K562 (cell line): ENCODE results near the gene MAGI2. TPM values are rescaled to one million over a fixed set of nuclear protein-coding genes. Genes with fewer than 3 reads are reported as not detected.
"Not testable (repeated sequence)": the region's sequence is repeated elsewhere in the genome, so short reads cannot be mapped to it uniquely, and the experiment has no call there.

Experiments
- ATAC-seq: fragments of 200-7000 bp; cut with Tn5 transposase; 3 replicates; pipeline ENCODE4 v1.9.1; 2020; ENCODE audit warnings: moderate library complexity
- BruUV-seq: library from RNA; stranded (reverse); fragments of 400-500 nt; replicated peaks from 2 replicates; lab custom pipeline; 2021; lab: Mats Ljungman, UMichigan
- CTCF ChIA-PET: fragments of 300-600 bp; formaldehyde crosslinking; extraction: SDS; loops from one replicate; lab custom pipeline; 2021; ENCODE audit warnings: low intra/inter-chr PET ratio; lab: Yijun Ruan, JAX
- POLR2A ChIA-PET: fragments of 300-600, 350-650 bp; sonication (Branson Sonifier 250); formaldehyde crosslinking; extraction: SDS; loops from one replicate; lab custom pipeline; 2021; ENCODE audit warnings: antibody characterized with exemption, inconsistent platforms; lab: Yijun Ruan, JAX
- DNase-seq, 4 experiments: peaks; one replicate each; pipeline versions ENCODE4 v3.0.0 to v3.0.0-alpha.2; 2011 to 2018; ENCODE audit warnings: low spot score in 3 of 4, mixed read lengths in 3 of 4; ENCODE audit errors: extremely low read depth in 1 of 4
- FAIRE-seq: peaks from 2 replicates; lab custom pipeline; 2011; peaks lifted over from hg19 to GRCh38; lab: Jason Lieb, UNC
- H2AFZ ChIP-seq: 2 replicates; pipeline ENCODE4 v1.6.0; 2011; ENCODE audit warnings: low read depth, low read length, control low read depth, inconsistent platforms
- H3K27ac ChIP-seq: fragments of 200-600 bp; 3 replicates; pipeline ENCODE4 v1.8.0; 2011; ENCODE audit warnings: low read depth, mild to moderate bottlenecking, control low read depth, inconsistent platforms, low read length, moderate library complexity, mixed read lengths; ENCODE audit errors: extremely low read depth
- H3K27me3 ChIP-seq, 2 experiments: fragments of 300-600 bp in 1 of 2; 2 replicates in 1 of 2; 3 replicates in 1 of 2; pipeline versions ENCODE4 v1.6.0 to v1.8.0; 2011; ENCODE audit warnings: inconsistent platforms in 2 of 2, low read length in 2 of 2, mild to moderate bottlenecking in 1 of 2, mixed read lengths in 1 of 2, moderate library complexity in 1 of 2; ENCODE audit not compliant: control insufficient read depth in 2 of 2, insufficient read depth in 2 of 2
- H3K36me3 ChIP-seq: fragments of 300-600 bp; 3 replicates; pipeline ENCODE4 v1.8.0; 2011; ENCODE audit warnings: mild to moderate bottlenecking, low read length, inconsistent platforms; ENCODE audit not compliant: control insufficient read depth, insufficient read depth
- H3K4me1 ChIP-seq, 2 experiments: fragments of 200-600 bp in 1 of 2; replicated peaks in 1 of 2; 2 replicates in 1 of 2; 3 replicates in 1 of 2; pipeline versions ENCODE4 v1.5.1 to v1.8.0; 2011; ENCODE audit warnings: inconsistent platforms in 2 of 2, low read length in 2 of 2, mild to moderate bottlenecking in 1 of 2, mixed read lengths in 1 of 2, moderate library complexity in 1 of 2; ENCODE audit not compliant: control insufficient read depth in 2 of 2, insufficient read depth in 2 of 2
- H3K4me2 ChIP-seq: 2 replicates; pipeline ENCODE4 v1.6.1; 2011; ENCODE audit warnings: low read length, control low read depth, inconsistent platforms, mixed read lengths; ENCODE audit not compliant: insufficient read depth
- H3K4me3 ChIP-seq: fragments of 200-600 bp; sonication (generic), shearing (Covaris generic); 2 replicates; pipeline ENCODE4 v1.5.1; 2016; ENCODE audit warnings: control low read depth, inconsistent platforms
- H3K79me2 ChIP-seq: fragments of 200-600 bp; 3 replicates; pipeline ENCODE4 v1.8.0; 2011; ENCODE audit warnings: low read length, inconsistent platforms; ENCODE audit not compliant: control insufficient read depth, insufficient read depth
- H3K9ac ChIP-seq, 2 experiments: 2 replicates each; pipeline versions ENCODE4 v1.6.0 to v1.6.1; 2011; ENCODE audit warnings: low read depth in 2 of 2, low read length in 2 of 2, control low read depth in 1 of 2, inconsistent platforms in 1 of 2, mild to moderate bottlenecking in 1 of 2, mixed read lengths in 1 of 2; ENCODE audit not compliant: insufficient read depth in 1 of 2
- H3K9me1 ChIP-seq: one replicate; pipeline ENCODE4 v1.6.0; 2011; ENCODE audit warnings: inconsistent platforms, mild to moderate bottlenecking, low read length, moderate library complexity; ENCODE audit not compliant: control insufficient read depth, insufficient read depth
- H3K9me3 ChIP-seq: replicated peaks from 2 replicates; pipeline ENCODE4 v1.5.1; 2011; ENCODE audit warnings: low read depth, low read length, inconsistent platforms; ENCODE audit not compliant: control insufficient read depth, insufficient read depth
- H4K20me1 ChIP-seq: replicated peaks from 2 replicates; pipeline ENCODE4 v1.6.1; 2011; ENCODE audit warnings: low read length, inconsistent platforms, mixed read lengths; ENCODE audit not compliant: control insufficient read depth, insufficient read depth
- CBX8 ChIP-seq: fragments of 200-600 bp; sonication (generic); IDR thresholded peaks from 2 replicates; pipeline ENCODE4 v1.6.1; 2012; ENCODE audit warnings: borderline replicate concordance, mixed run types, low read depth, mild to moderate bottlenecking, moderate library complexity, mixed read lengths, low read length, control low read depth, inconsistent platforms; ENCODE audit not compliant: poor library complexity, severe bottlenecking; ENCODE audit errors: extremely low read depth
- E2F3 ChIP-seq: fragments of 250-450 bp; sonication (Bioruptor Pico); IDR thresholded peaks from 2 replicates; pipeline ENCODE4 v1.4.0; 2020; ENCODE audit warnings: mild to moderate bottlenecking
- E2F8 ChIP-seq: fragments of 450-650 bp; IDR thresholded peaks from 2 replicates; pipeline ENCODE4 v1.7.1; 2018; ENCODE audit warnings: mild to moderate bottlenecking, low read depth; ENCODE audit not compliant: partially characterized antibody
- ZNF589 ChIP-seq: fragments of 200-800 bp; sonication (Bioruptor generic); IDR thresholded peaks from 2 replicates; pipeline ENCODE4 v1.6.1; 2016; ENCODE audit warnings: low read depth, missing genetic modification characterization, missing compliant biosample characterization
- WGBS: fragments of 100-300 bp; shearing (Covaris generic); methylation state at CpG from one replicate; pipeline ENCODE4 v1.1.6; 2016; ENCODE audit warnings: low coverage, mixed read lengths; ENCODE audit not compliant: insufficient coverage; ENCODE audit errors: missing lambda C conversion rate; 5-methylcytosine and 5-hydroxymethylcytosine counted together
- in situ Hi-C: fragments of 300-500 bp; cut with MboI; formaldehyde crosslinking; loops from 4 replicates; pipeline ENCODE4 v1.15.0; 2018; ENCODE audit warnings: inconsistent platforms, mixed read lengths
- intact Hi-C: fragments of 100-400 bp; cut with micrococcal nuclease; formaldehyde crosslinking; loops from 2 replicates; pipeline ENCODE4 v1.14.2; 2022
- polyA plus RNA-seq, 8 experiments: library from polyadenylated mRNA; depleted of rRNA in 4 of 8; stranded (reverse) in 5 of 8; unstranded in 3 of 8; fragments of >200 nt; fragmentation: Nextera tagmentation in 2 of 8; fragmentation: Illumina TruSeq in 1 of 8; extraction: Ambion mirVana in 2 of 8; extraction: Trizol in 1 of 8; gene quantifications; 2 replicates each; pipeline versions ENCODE4 v1.2.1 to v1.2.3, GENCODE V29; 2011 to 2014; ENCODE audit warnings: inconsistent platforms in 1 of 8, missing spikeins in 1 of 8
- total RNA-seq, 7 experiments: library from RNA; depleted of rRNA in 6 of 7; stranded (reverse); fragments of >200 nt in 6 of 7; fragmentation: Illumina TruSeq in 2 of 7; extraction: Trizol in 2 of 7; gene quantifications; 2 replicates each; pipeline versions ENCODE4 v1.2.1 to v1.2.3, GENCODE V29; 2011 to 2021; ENCODE audit warnings: low replicate concordance in 1 of 7

MAGI2 gene
- total and polyA plus RNA-seq, 9 of the 15 experiments (the other 6 are each of a cell fraction or from before 2014, with no cell fraction given) = 0.27 to 1.4 (median 0.70) TPM

DNA sequence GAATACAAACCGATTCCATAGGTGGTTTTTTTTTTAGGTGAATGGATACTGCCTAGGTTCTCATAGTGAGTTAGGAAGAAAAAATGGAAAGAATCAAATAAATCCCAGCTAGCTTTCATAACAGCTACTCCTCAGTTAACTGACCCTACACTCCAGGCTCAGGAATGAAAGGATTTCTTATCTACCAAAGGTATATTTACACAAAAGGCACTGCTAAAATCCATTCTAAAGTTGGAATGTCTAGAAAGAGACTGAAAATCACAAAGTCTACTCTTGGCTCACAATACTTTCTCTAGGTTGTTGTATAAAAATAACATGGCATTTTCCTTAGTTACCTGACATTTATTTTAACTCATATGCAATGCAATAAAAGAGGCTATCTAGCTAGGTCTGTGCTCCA lies 375.2 kb downstream of the MAGI2 start (continued):
- TF ChIP-seq CBX8 (no peak), ZNF589 (CRISPR knock-in tag) (no peak)
- TF ChIP-seq, all 486 proteins: peak for 0

- H3K4me2 ChIP-seq, CTCF ChIA-PET, H4K20me1 ChIP-seq, H3K9ac ChIP-seq, H3K27me3 ChIP-seq, H3K79me2 ChIP-seq, DNase-seq, BruUV-seq, H2AFZ ChIP-seq, H3K36me3 ChIP-seq, ATAC-seq, H3K4me3 ChIP-seq, H3K9me1 ChIP-seq, H3K9me3 ChIP-seq, H3K4me1 ChIP-seq, H3K27ac ChIP-seq, in situ Hi-C loops, intact Hi-C loops, FAIRE-seq: not testable (repeated sequence)
- 2% methylated on average over 4 of the region's 5 CpGs for WGBS
- POLR2A ChIA-PET = interaction anchor here (0.6 kb wide), 1 partner anchor 92 kb away, joined by 3 read pairs; no protein-coding TSS in a partner anchor
These were observed 382.3 kb downstream of the MAGI2 start for GRCh38 chr7:79071187-79071586.

- no peaks in the 10 kb centered on the region for H4K20me1 ChIP-seq
- ChIA-PET CTCF (no interaction called here), POLR2A (no interaction called here)
- TF ChIP-seq E2F3 (no peak), E2F8 (no peak)
- in situ Hi-C loops (no loop called here), intact Hi-C loops (no loop called here)
- no peaks in the 10 kb centered on the region for H3K9me1 ChIP-seq
- H3K9ac ChIP-seq = no peak overlapping the region
- DNase-seq (no peak), FAIRE-seq (no peak), ATAC-seq (no peak)
- no peaks in the 10 kb centered on the region for H3K36me3 ChIP-seq
- BruUV-seq = no TSS peak
- H3K9me3 ChIP-seq = no peaks in the 10 kb centered on the region
- no peak overlapping the region for H3K4me3 ChIP-seq
- H3K4me2 ChIP-seq = no peak overlapping the region
- H3K27ac ChIP-seq = no peak overlapping the region
- no peaks in the 10 kb centered on the region for H3K79me2 ChIP-seq
- no peaks in the 10 kb centered on the region for H3K4me1 ChIP-seq
- no peak overlapping the region for H2AFZ ChIP-seq
- H3K27me3 ChIP-seq = no peaks in the 10 kb centered on the region
- WGBS = 0% methylated on average over 3 of the region's 3 CpGs
These were observed 389.2 kb downstream of the MAGI2 start for GRCh38 chr7:79064187-79064823.
